PFSK-1 (cell line): ENCODE data around the gene ERLEC1.

Source experiments
- FOXP2 ChIP-seq: optimal IDR thresholded peaks from 2 replicates; pipeline ENCODE3; 2011; ENCODE audit warnings: borderline replicate concordance, control low read depth, inconsistent platforms; ENCODE audit not compliant: insufficient read depth; ENCODE audit errors: extremely low read length, extremely low read depth
- POLR2AphosphoS5 ChIP-seq: IDR thresholded peaks from 2 replicates; pipeline ENCODE4 v1.6.1; 2012; ENCODE audit warnings: low read depth, mild to moderate bottlenecking, control low read depth, low read length, moderate library complexity
- REST ChIP-seq, 2 experiments: IDR thresholded peaks; 2 replicates each; pipeline versions ENCODE4 v1.6.1 to v1.8.0; 2011 to 2012; ENCODE audit warnings: low read depth in 2 of 2, low read length in 2 of 2, control low read depth in 1 of 2, inconsistent platforms in 1 of 2, mild to moderate bottlenecking in 1 of 2, moderate library complexity in 1 of 2; ENCODE audit not compliant: insufficient read depth in 1 of 2
- SIN3A ChIP-seq: IDR thresholded peaks from 2 replicates; pipeline ENCODE4 v1.6.1; 2012; ENCODE audit warnings: mild to moderate bottlenecking, low read length, moderate library complexity, borderline replicate concordance; ENCODE audit not compliant: insufficient read depth
- TAF1 ChIP-seq: IDR thresholded peaks from 2 replicates; pipeline ENCODE4 v1.6.1; 2012; ENCODE audit warnings: low read length, control low read depth, borderline replicate concordance; ENCODE audit not compliant: insufficient read depth

The ERLEC1 gene

GRCh38 chr2:53811601-53812000, 24.8 kb downstream of the ERLEC1 start:
- no peak for TF ChIP-seq REST (IDR thresholded peaks at IDR 0.05; ENCODE audit: insufficient read depth in 1 of 2, low read depth in 2 of 2, low read length in 2 of 2)
- TF ChIP-seq POLR2AphosphoS5, result no peak
- no peak for TF ChIP-seq TAF1
- no peak for TF ChIP-seq FOXP2
- TF ChIP-seq SIN3A, result no peak

- TF ChIP-seq SIN3A (no peak), FOXP2 (no peak), REST (IDR thresholded peaks at IDR 0.05; ENCODE audit: insufficient read depth in 1 of 2, low read depth in 2 of 2, low read length in 2 of 2) (no peak), TAF1 (no peak), POLR2AphosphoS5 (no peak)
Observed at GRCh38 chr2:53813151-53813550, 26.3 kb downstream of the ERLEC1 start.

- TF ChIP-seq REST (IDR thresholded peaks at IDR 0.05; ENCODE audit: insufficient read depth in 1 of 2, low read depth in 2 of 2, low read length in 2 of 2), result no peak
- TF ChIP-seq FOXP2, result no peak
- TF ChIP-seq POLR2AphosphoS5, result no peak
- no peak for TF ChIP-seq TAF1
Observed at GRCh38 chr2:53818854-53819435, 32.1 kb downstream of the ERLEC1 start.

- no peak for TF ChIP-seq SIN3A
- TF ChIP-seq TAF1, result no peak
- TF ChIP-seq REST (IDR thresholded peaks at IDR 0.05; ENCODE audit: insufficient read depth in 1 of 2, low read depth in 2 of 2, low read length in 2 of 2), result no peak
- TF ChIP-seq POLR2AphosphoS5, result no peak
- TF ChIP-seq FOXP2, result no peak
Observed at GRCh38 chr2:53819634-53820033, 32.8 kb downstream of the ERLEC1 start.

GRCh38 chr2:53820048-53820447, 33.2 kb downstream of the ERLEC1 start:
- TF ChIP-seq REST (IDR thresholded peaks at IDR 0.05; ENCODE audit: insufficient read depth in 1 of 2, low read depth in 2 of 2, low read length in 2 of 2), result no peak
- no peak for TF ChIP-seq SIN3A
- no peak for TF ChIP-seq FOXP2
- TF ChIP-seq TAF1, result no peak
- no peak for TF ChIP-seq POLR2AphosphoS5
